Cardiac muscle cell (in vitro differentiated cells and primary cell): ENCODE data around the gene COG5. TPM values are rescaled to one million over a fixed set of nuclear protein-coding genes. Genes with fewer than 3 reads are reported as not detected.

Experiments
- DNase-seq, 2 donors: peaks; one replicate each; pipeline versions ENCODE4 v3.0.0 to v3.0.0-alpha.2; 2010 to 2017; ENCODE audit warnings: low read depth in 1 of 2, low spot score in 1 of 2
- H3K27ac ChIP-seq: fragments of 200-600 bp; sonication (generic); 2 replicates; pipeline ENCODE4 v1.5.1; 2016
- H3K27me3 ChIP-seq: fragments of 200-600 bp; sonication (generic); 2 replicates; pipeline ENCODE4 v1.6.0; 2016; ENCODE audit warnings: control low read depth
- H3K36me3 ChIP-seq: fragments of 200-600 bp; sonication (generic); 2 replicates; pipeline ENCODE4 v1.5.1; 2016; ENCODE audit warnings: control low read depth
- H3K4me1 ChIP-seq: fragments of 200-600 bp; sonication (generic); 2 replicates; pipeline ENCODE4 v1.8.1; 2017; ENCODE audit warnings: low read depth, mild to moderate bottlenecking, mixed run types
- H3K4me3 ChIP-seq: fragments of 200-600 bp; sonication (generic); 2 replicates; pipeline ENCODE4 v1.5.1; 2016; ENCODE audit warnings: mild to moderate bottlenecking
- H3K9me3 ChIP-seq: fragments of 200-600 bp; sonication (generic); 2 replicates; pipeline ENCODE4 v1.5.1; 2017; ENCODE audit warnings: low read depth, mild to moderate bottlenecking, control low read depth
- polyA plus RNA-seq: library from polyadenylated mRNA; unstranded; fragments of >200 nt; fragmentation: Nextera tagmentation; extraction: Ambion mirVana; gene quantifications from 2 replicates; pipeline ENCODE4 v1.2.1, GENCODE V29; 2016
- total RNA-seq: library from RNA; depleted of rRNA; stranded (reverse); fragments of >200 nt; gene quantifications from 2 replicates; pipeline ENCODE4 v1.2.3, GENCODE V29; 2016
- TF ChIP-seq, protein P1 (sequence below): IDR thresholded peaks from 2 replicates; pipeline ENCODE4 v1.5.1; 2012; ENCODE audit warnings: low read depth, mild to moderate bottlenecking, low read length

The COG5 gene
- total and polyA plus RNA-seq, 2 experiments from 2014 or later: 20.4 to 63.1 TPM

- Histone ChIP-seq H3K9me3 (no peaks in the 10 kb centered on the region), H3K4me3 (no peak overlapping the region), H3K4me1 (no peaks in the 10 kb centered on the region), H3K27ac (no peak overlapping the region), H3K36me3 (no peaks in the 10 kb centered on the region), H3K27me3 (no peaks in the 10 kb centered on the region)
- no peak for DNase-seq
- TF ChIP-seq, protein P1, sequence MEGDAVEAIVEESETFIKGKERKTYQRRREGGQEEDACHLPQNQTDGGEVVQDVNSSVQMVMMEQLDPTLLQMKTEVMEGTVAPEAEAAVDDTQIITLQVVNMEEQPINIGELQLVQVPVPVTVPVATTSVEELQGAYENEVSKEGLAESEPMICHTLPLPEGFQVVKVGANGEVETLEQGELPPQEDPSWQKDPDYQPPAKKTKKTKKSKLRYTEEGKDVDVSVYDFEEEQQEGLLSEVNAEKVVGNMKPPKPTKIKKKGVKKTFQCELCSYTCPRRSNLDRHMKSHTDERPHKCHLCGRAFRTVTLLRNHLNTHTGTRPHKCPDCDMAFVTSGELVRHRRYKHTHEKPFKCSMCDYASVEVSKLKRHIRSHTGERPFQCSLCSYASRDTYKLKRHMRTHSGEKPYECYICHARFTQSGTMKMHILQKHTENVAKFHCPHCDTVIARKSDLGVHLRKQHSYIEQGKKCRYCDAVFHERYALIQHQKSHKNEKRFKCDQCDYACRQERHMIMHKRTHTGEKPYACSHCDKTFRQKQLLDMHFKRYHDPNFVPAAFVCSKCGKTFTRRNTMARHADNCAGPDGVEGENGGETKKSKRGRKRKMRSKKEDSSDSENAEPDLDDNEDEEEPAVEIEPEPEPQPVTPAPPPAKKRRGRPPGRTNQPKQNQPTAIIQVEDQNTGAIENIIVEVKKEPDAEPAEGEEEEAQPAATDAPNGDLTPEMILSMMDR: no peak
Measured at GRCh38 chr7:107442678-107443077, 121.0 kb downstream of the COG5 start.

DNA sequence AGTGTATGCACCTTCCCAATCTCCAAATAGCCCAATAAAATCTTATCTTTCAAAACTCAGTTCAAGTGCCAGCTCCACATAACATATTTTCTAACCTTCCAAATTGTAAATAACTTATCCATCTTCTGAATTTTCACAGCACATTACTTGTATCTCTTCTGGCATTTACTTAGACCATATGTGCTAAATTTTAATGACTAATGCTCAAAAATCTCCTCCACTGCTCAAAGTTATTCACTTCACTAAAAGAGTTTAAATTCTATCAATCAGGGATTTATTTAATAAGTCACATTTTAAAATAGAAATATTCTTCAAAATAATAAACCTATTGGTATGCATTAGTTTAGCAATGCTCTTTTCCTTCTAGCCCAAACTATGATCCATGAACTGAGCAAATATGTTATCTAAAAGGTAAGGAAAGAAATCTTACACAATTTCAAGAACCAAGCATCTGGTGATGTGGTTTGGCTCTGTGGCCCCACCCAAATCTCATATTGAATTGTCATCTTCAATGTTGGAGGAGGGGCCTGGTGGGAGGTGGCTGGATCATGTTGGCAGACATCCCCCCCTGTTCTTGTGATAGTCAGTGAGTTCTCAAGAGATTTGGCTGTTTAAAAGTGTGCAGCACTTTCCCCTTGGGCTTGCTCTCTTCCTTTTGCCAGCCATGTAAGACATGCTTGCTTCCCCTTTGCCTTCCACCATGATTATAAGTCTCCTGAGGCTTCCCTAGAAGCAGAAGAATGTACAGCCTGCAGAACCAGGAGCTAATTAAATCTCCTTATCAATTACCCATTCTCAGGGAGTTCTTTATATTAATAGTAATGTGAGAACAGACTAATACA is 121.9 kb downstream of the COG5 start:
- H3K36me3 ChIP-seq: no peaks in the 10 kb centered on the region
- H3K4me3 ChIP-seq: no peak overlapping the region
- TF ChIP-seq, protein P1: no peak
- H3K4me1 ChIP-seq: no peaks in the 10 kb centered on the region
- no peaks in the 10 kb centered on the region for H3K27me3 ChIP-seq
- no peaks in the 10 kb centered on the region for H3K9me3 ChIP-seq
- peak in 1 of 2 donors; percentile 2 for DNase-seq
- H3K27ac ChIP-seq: no peak overlapping the region

- DNase-seq: peak in 1 of 2 donors; percentile 42
- TF ChIP-seq, protein P1: no peak
- no peaks in the 10 kb centered on the region for H3K9me3 ChIP-seq
Measured at GRCh38 chr7:107439025-107439424, 124.7 kb downstream of the COG5 start.

GRCh38 chr7:107435749-107436148 is 128.0 kb downstream of the COG5 start:
- Histone ChIP-seq H3K27ac (no peak overlapping the region), H3K4me1 (no peaks in the 10 kb centered on the region), H3K4me3 (no peak overlapping the region), H3K27me3 (no peaks in the 10 kb centered on the region), H3K9me3 (no peaks in the 10 kb centered on the region), H3K36me3 (no peaks in the 10 kb centered on the region)
- TF ChIP-seq, protein P1: no peak
- no peak for DNase-seq

More at GRCh38 chr7:107439025-107439424, 124.7 kb downstream of the COG5 start:
- Histone ChIP-seq H3K27ac (no peak overlapping the region), H3K4me3 (no peak overlapping the region), H3K27me3 (no peaks in the 10 kb centered on the region), H3K4me1 (no peaks in the 10 kb centered on the region), H3K36me3 (no peaks in the 10 kb centered on the region)

- Histone ChIP-seq H3K27me3 (no peaks in the 10 kb centered on the region), H3K4me1 (no peaks in the 10 kb centered on the region), H3K36me3 (no peaks in the 10 kb centered on the region), H3K4me3 (no peak overlapping the region), H3K27ac (no peak overlapping the region), H3K9me3 (no peaks in the 10 kb centered on the region)
- no peak for DNase-seq
- TF ChIP-seq, protein P1: no peak
Measured at GRCh38 chr7:107432261-107432660, 131.5 kb downstream of the COG5 start.
